HepG2 (cell line): Measurements from ENCODE around the gene UQCC2. TPM values are rescaled to one million over a fixed set of nuclear protein-coding genes. Genes with fewer than 3 reads are reported as not detected.

Source experiments
- BHLHE40 ChIP-seq: IDR thresholded peaks from 2 replicates; pipeline ENCODE4 v1.6.1; 2011; ENCODE audit warnings: low read length, improper control_type of control experiment
- CEBPG ChIP-seq: IDR thresholded peaks from 2 replicates; pipeline ENCODE4 v1.6.1; 2016
- FOXO1 ChIP-seq: sonication (generic); formaldehyde crosslinking; IDR thresholded peaks from 2 replicates; pipeline ENCODE4 v1.4.0; 2020; ENCODE audit warnings: missing genetic modification reagents
- GTF2F1 ChIP-seq: fragments of 150-350 bp; IDR thresholded peaks from 2 replicates; pipeline ENCODE4 v1.6.1; 2014; ENCODE audit warnings: low read length
- HNRNPL ChIP-seq: fragments of 200-400 bp; formaldehyde crosslinking; IDR thresholded peaks from 2 replicates; pipeline ENCODE4 v1.6.1; 2017; ENCODE audit warnings: mild to moderate bottlenecking, low read depth, low read length
- MAF1 ChIP-seq: sonication (generic); formaldehyde crosslinking; IDR thresholded peaks from 2 replicates; pipeline ENCODE4 v1.5.0; 2020; ENCODE audit warnings: missing genetic modification reagents, borderline replicate concordance
- MTF2 ChIP-seq: sonication (generic); formaldehyde crosslinking; IDR thresholded peaks from 2 replicates; pipeline ENCODE4 v1.5.0; 2020; ENCODE audit warnings: missing genetic modification reagents, borderline replicate concordance
- MYC ChIP-seq: sonication (generic); formaldehyde crosslinking; IDR thresholded peaks from 2 replicates; pipeline ENCODE4 v1.9.0; 2021; ENCODE audit warnings: missing genetic modification reagents, borderline replicate concordance
- NONO ChIP-seq, 2 experiments: fragments of 450-650 bp in 1 of 2; sonication (generic) in 1 of 2; formaldehyde crosslinking in 1 of 2; IDR thresholded peaks in 1 of 2; conservative IDR thresholded peaks in 1 of 2; 2 replicates each; pipeline versions ENCODE4 v1.6.1 to v1.8.0; 2017 to 2022; ENCODE audit warnings: mild to moderate bottlenecking in 1 of 2, missing genetic modification reagents in 1 of 2, moderate library complexity in 1 of 2
- NR2F1 ChIP-seq, 2 experiments: fragments of 450-650 bp in 1 of 2; formaldehyde crosslinking in 1 of 2; IDR thresholded peaks; 2 replicates each; pipeline versions ENCODE4 v1.5.0 to v1.6.1; 2016 to 2020; ENCODE audit warnings: mild to moderate bottlenecking in 1 of 2, missing compliant biosample characterization in 1 of 2, missing genetic modification reagents in 1 of 2, moderate library complexity in 1 of 2
- PITX1 ChIP-seq: sonication (generic); formaldehyde crosslinking; IDR thresholded peaks from 2 replicates; pipeline ENCODE4 v1.5.1; 2020; ENCODE audit warnings: mild to moderate bottlenecking, missing genetic modification reagents
- RAD21 ChIP-seq: fragments of 450-650 bp; formaldehyde crosslinking; IDR thresholded peaks from 2 replicates; pipeline ENCODE4 v1.5.0; 2020; ENCODE audit warnings: mild to moderate bottlenecking
- SKI ChIP-seq: fragments of 450-650 bp; IDR thresholded peaks from one replicate; pipeline ENCODE4 v1.6.1; 2018; ENCODE audit warnings: mild to moderate bottlenecking; ENCODE audit not compliant: partially characterized antibody
- TCF12 ChIP-seq, 2 experiments: fragments of 450-650 bp in 1 of 2; sonication (generic) in 1 of 2; formaldehyde crosslinking in 1 of 2; IDR thresholded peaks; 2 replicates each; pipeline versions ENCODE4 v1.6.1 to v1.8.0; 2017 to 2022; ENCODE audit warnings: antibody characterized with exemption in 1 of 2, mild to moderate bottlenecking in 1 of 2, missing genetic modification reagents in 1 of 2, moderate library complexity in 1 of 2
- ZBTB14 ChIP-seq: sonication (generic); formaldehyde crosslinking; IDR thresholded peaks from 2 replicates; pipeline ENCODE4 v1.4.0; 2020; ENCODE audit warnings: missing genetic modification reagents
- ZBTB49 ChIP-seq: sonication (generic); formaldehyde crosslinking; IDR thresholded peaks from 2 replicates; pipeline ENCODE4 v1.4.0; 2020; ENCODE audit warnings: missing genetic modification reagents, borderline replicate concordance
- ZNF329 ChIP-seq: sonication (generic); formaldehyde crosslinking; IDR thresholded peaks from 2 replicates; pipeline ENCODE4 v1.9.0; 2021; ENCODE audit warnings: low read depth, mild to moderate bottlenecking, missing genetic modification reagents
- ZNF703 ChIP-seq: sonication (generic); formaldehyde crosslinking; IDR thresholded peaks from 2 replicates; pipeline ENCODE4 v1.5.1; 2020; ENCODE audit warnings: missing genetic modification reagents, mild to moderate bottlenecking, moderate library complexity, borderline replicate concordance
- ZZZ3 ChIP-seq: sonication (generic); formaldehyde crosslinking; IDR thresholded peaks from 2 replicates; pipeline ENCODE4 v1.4.0; 2020; ENCODE audit warnings: missing genetic modification reagents, mild to moderate bottlenecking, borderline replicate concordance
- polyA plus RNA-seq, 8 experiments: library from polyadenylated mRNA; depleted of rRNA in 3 of 8; stranded (reverse) in 7 of 8; unstranded in 1 of 8; fragments of >200 nt; fragmentation: Illumina TruSeq in 4 of 8; extraction: Trizol in 4 of 8; gene quantifications; 2 replicates each; pipeline versions ENCODE4 v1.2.1 to v1.2.3, GENCODE V29; 2011 to 2016; ENCODE audit warnings: low read depth in 4 of 8, missing spikeins in 1 of 8, mixed read lengths in 1 of 8; ENCODE audit not compliant: insufficient read depth in 1 of 8
- total RNA-seq, 5 experiments: library from RNA; depleted of rRNA; stranded (reverse); fragments of >200 nt; fragmentation: Illumina TruSeq; extraction: Trizol; gene quantifications; 2 replicates each; pipeline ENCODE4 v1.2.3, GENCODE V29; 2016; ENCODE audit warnings: low read depth in 1 of 5
- TF ChIP-seq, protein P1 (sequence below): sonication (generic); formaldehyde crosslinking; IDR thresholded peaks from 2 replicates; pipeline ENCODE4 v1.8.0; 2023; ENCODE audit warnings: mild to moderate bottlenecking, missing genetic modification reagents
- TF ChIP-seq, protein P2 (sequence below): sonication (generic); formaldehyde crosslinking; IDR thresholded peaks from 2 replicates; pipeline ENCODE4 v1.4.0; 2020; ENCODE audit warnings: missing genetic modification reagents, borderline replicate concordance

UQCC2 gene
- total and polyA plus RNA-seq, 2 of the 13 experiments (the other 11 are each of a cell fraction or from before 2014, with no cell fraction given): 82.4 to 238 TPM

- TF ChIP-seq ZBTB49 (CRISPR knock-in tag) (peak; percentile 74; the same call in 1 of the 2 replicates), PITX1 (peak; percentile 99), RAD21 (CRISPR knock-in tag) (peak; percentile 87), ZNF329 (no peak), GTF2F1 (no peak), ZNF703 (CRISPR knock-in tag) (no peak), TCF12 (IDR thresholded peaks at IDR 0.05) (no peak), TCF12 (CRISPR knock-in tag; IDR thresholded peaks at IDR 0.05) (no peak), MYC (no peak), MTF2 (CRISPR knock-in tag) (no peak), ZBTB14 (no peak), BHLHE40 (0 out of 2 replicates have a peak, but pooled peaks have one; percentile 5), CEBPG (CRISPR knock-in tag) (peak; percentile 61), NR2F1 (CRISPR knock-in tag; IDR thresholded peaks at IDR 0.05) (no peak), NONO (IDR thresholded peaks at IDR 0.05) (no peak), NONO (CRISPR knock-in tag; conservative IDR thresholded peaks at IDR 0.05) (no peak), FOXO1 (CRISPR knock-in tag) (0 out of 2 replicates have a peak, but pooled peaks have one; percentile 42), HNRNPL (0 out of 2 replicates have a peak, but pooled peaks have one; percentile 26), SKI (no peak), MAF1 (CRISPR knock-in tag) (no peak), ZZZ3 (CRISPR knock-in tag) (no peak)
- TF ChIP-seq, protein P1, sequence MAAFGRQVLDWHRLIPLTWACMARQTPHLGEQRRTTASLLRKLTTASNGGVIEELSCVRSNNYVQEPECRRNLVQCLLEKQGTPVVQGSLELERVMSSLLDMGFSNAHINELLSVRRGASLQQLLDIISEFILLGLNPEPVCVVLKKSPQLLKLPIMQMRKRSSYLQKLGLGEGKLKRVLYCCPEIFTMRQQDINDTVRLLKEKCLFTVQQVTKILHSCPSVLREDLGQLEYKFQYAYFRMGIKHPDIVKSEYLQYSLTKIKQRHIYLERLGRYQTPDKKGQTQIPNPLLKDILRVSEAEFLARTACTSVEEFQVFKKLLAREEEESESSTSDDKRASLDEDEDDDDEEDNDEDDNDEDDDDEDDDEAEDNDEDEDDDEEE (CRISPR knock-in tag): no peak
- TF ChIP-seq, protein P2, sequence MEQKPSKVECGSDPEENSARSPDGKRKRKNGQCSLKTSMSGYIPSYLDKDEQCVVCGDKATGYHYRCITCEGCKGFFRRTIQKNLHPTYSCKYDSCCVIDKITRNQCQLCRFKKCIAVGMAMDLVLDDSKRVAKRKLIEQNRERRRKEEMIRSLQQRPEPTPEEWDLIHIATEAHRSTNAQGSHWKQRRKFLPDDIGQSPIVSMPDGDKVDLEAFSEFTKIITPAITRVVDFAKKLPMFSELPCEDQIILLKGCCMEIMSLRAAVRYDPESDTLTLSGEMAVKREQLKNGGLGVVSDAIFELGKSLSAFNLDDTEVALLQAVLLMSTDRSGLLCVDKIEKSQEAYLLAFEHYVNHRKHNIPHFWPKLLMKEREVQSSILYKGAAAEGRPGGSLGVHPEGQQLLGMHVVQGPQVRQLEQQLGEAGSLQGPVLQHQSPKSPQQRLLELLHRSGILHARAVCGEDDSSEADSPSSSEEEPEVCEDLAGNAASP: peak; percentile 64; the same call in 1 of the 2 replicates
Observed at GRCh38 chr6:33744001-33744848, 32.7 kb upstream of the UQCC2 start (continued).
